LNCaP clone FGC (cell line): ENCODE measurements around the gene FBXL16.
"Not testable (repeated sequence)": the region's sequence is repeated elsewhere in the genome, so short reads cannot be mapped to it uniquely, and the experiment has no call there.

Experiments
- DNase-seq: peaks from one replicate; pipeline ENCODE4 v3.0.0-alpha.2; 2011; ENCODE audit warnings: low read depth
- H3K4me3 ChIP-seq: 2 replicates; pipeline ENCODE4 v1.5.1; 2011; ENCODE audit warnings: mild to moderate bottlenecking, low read depth, low read length, control low read depth
- CTCF ChIP-seq: IDR thresholded peaks from 2 replicates; pipeline ENCODE4 v1.5.1; 2012; ENCODE audit warnings: mild to moderate bottlenecking; ENCODE audit not compliant: control insufficient read depth, insufficient read depth; ENCODE audit errors: extremely low read depth

Gene FBXL16

DNA sequence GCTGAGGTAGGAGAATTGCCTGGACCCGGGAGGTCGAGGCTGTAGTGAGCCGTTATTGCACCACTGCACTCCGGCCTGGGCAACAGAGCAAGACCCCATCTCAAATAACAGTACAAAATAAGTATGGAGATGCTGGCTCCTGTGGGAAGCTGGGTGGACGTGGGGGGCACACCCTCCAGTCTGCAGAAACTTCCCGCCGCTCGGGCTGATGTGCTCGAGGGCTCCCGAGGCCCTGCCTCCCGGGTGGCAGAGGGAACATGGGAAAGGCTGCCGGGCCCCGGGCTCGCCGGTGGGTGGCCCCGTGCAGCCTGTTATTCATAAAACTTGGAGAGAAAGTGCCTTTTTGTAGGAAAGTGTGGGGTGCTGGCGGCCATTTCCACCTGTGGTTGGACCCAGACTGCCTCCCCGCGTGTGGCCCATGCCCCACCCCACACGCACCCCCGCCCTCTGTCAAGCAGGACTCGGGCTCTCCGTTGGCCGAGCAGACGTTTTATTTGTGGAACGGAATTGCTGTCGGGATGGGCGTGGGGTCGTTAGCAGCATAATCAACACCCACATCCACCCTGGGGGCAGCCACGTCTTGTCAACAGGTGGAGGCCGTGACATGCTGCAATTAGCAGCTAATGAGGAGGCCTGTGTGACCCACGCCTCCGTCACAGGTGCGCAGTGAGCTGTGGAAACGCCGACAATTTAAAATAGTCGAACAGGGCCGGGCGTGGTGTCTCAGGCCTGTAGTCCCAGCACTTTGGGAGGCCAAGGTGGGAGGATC is 42.6 kb upstream of the FBXL16 start:
- no peak for DNase-seq
- H3K4me3 ChIP-seq: no peak overlapping the region
- TF ChIP-seq CTCF: no peak

DNA sequence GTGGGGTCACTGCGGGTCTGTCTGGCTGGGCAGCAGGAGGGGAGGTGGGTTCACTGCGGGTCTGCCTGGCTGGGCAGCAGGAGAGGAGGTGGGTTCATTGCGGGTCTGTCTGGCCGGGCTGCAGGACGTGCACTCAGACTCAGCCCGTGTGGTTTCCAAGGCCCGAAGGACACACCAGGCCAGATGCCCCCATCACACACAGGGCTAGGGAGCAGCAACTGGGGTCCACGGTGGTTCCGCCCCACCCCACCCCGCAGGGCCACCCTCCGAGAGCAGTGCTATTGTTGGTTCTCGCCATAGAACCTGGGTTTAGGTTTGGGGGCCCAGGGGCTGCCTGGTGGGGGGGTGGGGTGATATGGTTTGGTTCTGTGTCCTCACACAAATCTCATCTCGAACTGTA is 41.0 kb upstream of the FBXL16 start:
- TF ChIP-seq CTCF: no peak
- DNase-seq: no peak
- H3K4me3 ChIP-seq: no peak overlapping the region

DNA sequence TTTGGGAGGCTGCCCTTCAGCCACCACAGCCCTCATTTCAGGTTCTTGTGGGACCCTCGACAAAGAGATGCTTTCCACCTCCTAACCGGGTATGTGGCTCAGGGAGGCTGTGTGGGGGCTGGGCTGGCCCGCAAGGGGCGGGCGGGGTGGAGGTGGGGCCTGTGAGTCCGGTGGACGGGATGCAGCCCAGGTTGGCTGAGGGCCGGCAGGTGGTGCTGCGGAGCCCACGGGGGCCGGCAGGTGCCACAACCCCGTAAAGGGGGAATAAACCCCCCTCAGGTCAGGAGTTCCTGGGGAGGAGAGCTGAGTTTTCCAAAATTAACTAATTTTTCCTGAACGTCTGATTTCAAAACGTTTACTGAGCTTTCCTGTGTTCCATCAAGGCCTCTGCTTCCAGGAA is 40.1 kb upstream of the FBXL16 start:
- H3K4me3 ChIP-seq: no peak overlapping the region
- DNase-seq: no peak
- TF ChIP-seq CTCF: peak; percentile 28; the same call in 1 of the 2 replicates

- H3K4me3 ChIP-seq: no peak overlapping the region
- no peak for TF ChIP-seq CTCF
- no peak for DNase-seq
Observed at GRCh38 chr16:743794-744500, 38.3 kb upstream of the FBXL16 start.

GRCh38 chr16:742894-743293 is 37.3 kb upstream of the FBXL16 start:
- not testable (repeated sequence) for H3K4me3 ChIP-seq, DNase-seq

GRCh38 chr16:741986-742629 is 36.5 kb upstream of the FBXL16 start:
- TF ChIP-seq CTCF: no peak
- no peak overlapping the region for H3K4me3 ChIP-seq
- no peak for DNase-seq

- TF ChIP-seq CTCF: peak; percentile 97
- peak; percentile 65 for DNase-seq
- peak within 1 kb of the TSS; percentile 95 for H3K4me3 ChIP-seq
Observed at GRCh38 chr16:740764-741505, 35.3 kb upstream of the FBXL16 start, which contains the start of gene CIAO3. Gene CIAO3, minus strand, starts transcription at chr16:740997. Its CDS starts 12 bp downstream, at chr16:740985.
